ENCODE measurements around the gene MYO18B.
"Not testable (repeated sequence)": the region's sequence is repeated elsewhere in the genome, so short reads cannot be mapped to it uniquely, and the experiment has no call there.

Gene MYO18B

DNA sequence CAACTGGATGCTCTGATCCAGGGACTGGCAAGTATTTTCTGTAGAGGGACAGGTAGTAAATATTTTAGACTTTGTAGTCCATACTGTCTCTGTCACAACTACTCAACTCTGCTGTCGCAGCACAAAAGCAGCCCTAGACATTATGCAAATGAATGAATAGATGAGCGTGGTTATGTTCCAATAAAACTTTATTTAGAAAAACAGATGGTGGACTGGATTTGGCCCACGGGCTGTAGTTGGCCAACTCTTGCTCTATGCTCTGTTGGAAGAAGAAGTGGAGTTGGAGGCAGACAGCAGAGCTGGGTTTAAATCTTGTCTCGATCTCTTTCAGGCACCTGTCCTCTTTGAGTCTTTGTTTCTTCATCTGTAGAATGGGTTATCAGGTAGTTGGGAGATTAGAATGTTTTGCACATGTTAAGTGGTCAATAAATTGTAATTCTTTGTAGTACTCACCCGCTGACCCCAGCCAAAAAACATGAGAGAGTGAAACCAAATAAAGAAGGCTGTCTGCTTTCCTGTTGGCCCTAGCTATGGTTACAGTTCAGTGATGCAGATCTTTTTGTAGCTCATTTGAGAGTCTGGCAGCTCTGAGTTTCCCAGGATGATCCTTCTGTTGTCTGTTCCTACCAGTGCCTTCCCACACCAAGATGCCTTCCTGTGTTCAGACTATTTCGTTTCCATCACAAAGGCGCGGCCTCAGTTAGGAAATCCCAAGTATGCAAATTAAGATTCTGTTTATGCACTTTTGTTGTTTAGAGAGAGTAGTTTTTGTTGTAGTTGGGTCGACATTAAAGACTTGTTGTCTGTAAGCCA, 229.2 kb downstream of the MYO18B start:
- Histone ChIP-seq H3K27me3 (peaks cover 15% of the 10 kb centered on the region), H3K36me3 (no peaks in the 10 kb centered on the region), H3K4me1 (ENCODE audit: control insufficient read depth in 1 of 2, insufficient read depth in 1 of 2, low read depth in 1 of 2, low read length in 1 of 2) (no peaks in the 10 kb centered on the region), H3K4me3 (ENCODE audit: low read depth in 1 of 2, low read length in 1 of 2) (no peak overlapping the region), H3K27ac (no peak overlapping the region), H3K9me3 (no peaks in the 10 kb centered on the region)
- TF ChIP-seq, protein P1, sequence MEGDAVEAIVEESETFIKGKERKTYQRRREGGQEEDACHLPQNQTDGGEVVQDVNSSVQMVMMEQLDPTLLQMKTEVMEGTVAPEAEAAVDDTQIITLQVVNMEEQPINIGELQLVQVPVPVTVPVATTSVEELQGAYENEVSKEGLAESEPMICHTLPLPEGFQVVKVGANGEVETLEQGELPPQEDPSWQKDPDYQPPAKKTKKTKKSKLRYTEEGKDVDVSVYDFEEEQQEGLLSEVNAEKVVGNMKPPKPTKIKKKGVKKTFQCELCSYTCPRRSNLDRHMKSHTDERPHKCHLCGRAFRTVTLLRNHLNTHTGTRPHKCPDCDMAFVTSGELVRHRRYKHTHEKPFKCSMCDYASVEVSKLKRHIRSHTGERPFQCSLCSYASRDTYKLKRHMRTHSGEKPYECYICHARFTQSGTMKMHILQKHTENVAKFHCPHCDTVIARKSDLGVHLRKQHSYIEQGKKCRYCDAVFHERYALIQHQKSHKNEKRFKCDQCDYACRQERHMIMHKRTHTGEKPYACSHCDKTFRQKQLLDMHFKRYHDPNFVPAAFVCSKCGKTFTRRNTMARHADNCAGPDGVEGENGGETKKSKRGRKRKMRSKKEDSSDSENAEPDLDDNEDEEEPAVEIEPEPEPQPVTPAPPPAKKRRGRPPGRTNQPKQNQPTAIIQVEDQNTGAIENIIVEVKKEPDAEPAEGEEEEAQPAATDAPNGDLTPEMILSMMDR (IDR thresholded peaks at IDR 0.05), result no peak

- H3K36me3 ChIP-seq, result no peaks in the 10 kb centered on the region
- no peak overlapping the region for H3K4me3 ChIP-seq (ENCODE audit: low read depth in 1 of 2, low read length in 1 of 2)
- H3K27me3 ChIP-seq, result peaks cover 8% of the 10 kb centered on the region
- TF ChIP-seq, protein P1 (IDR thresholded peaks at IDR 0.05), result no peak
- H3K9me3 ChIP-seq, result no peaks in the 10 kb centered on the region
- no peaks in the 10 kb centered on the region for H3K4me1 ChIP-seq (ENCODE audit: control insufficient read depth in 1 of 2, insufficient read depth in 1 of 2, low read depth in 1 of 2, low read length in 1 of 2)
- no peak overlapping the region for H3K27ac ChIP-seq
Measured at GRCh38 chr22:25972397-25972796, 230.4 kb downstream of the MYO18B start.

DNA sequence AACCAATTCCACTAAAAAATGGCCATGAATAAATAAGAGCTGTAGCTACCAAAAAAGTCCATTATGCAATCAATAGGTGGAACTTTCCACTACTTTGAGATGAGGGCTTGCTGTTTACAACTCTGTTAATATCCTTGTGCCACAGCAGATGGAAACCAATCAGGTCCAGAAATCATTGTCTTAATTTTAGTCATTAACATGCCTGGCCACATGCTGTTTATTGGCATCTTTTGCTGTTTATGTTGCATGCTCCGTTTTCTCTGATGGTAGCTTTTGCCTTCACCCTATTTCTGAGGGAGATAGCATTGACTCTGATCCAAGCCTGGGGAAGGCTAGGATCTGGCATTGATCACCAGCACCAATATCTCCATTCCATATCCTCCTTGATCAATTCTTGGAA, 234.4 kb downstream of the MYO18B start:
- H3K4me3 ChIP-seq (ENCODE audit: low read depth in 1 of 2, low read length in 1 of 2), result no peak overlapping the region
- no peak overlapping the region for H3K27ac ChIP-seq
- TF ChIP-seq, protein P1 (IDR thresholded peaks at IDR 0.05), result no peak
- H3K4me1 ChIP-seq (ENCODE audit: control insufficient read depth in 1 of 2, insufficient read depth in 1 of 2, low read depth in 1 of 2, low read length in 1 of 2), result no peaks in the 10 kb centered on the region
- H3K9me3 ChIP-seq, result no peaks in the 10 kb centered on the region
- H3K27me3 ChIP-seq, result no peaks in the 10 kb centered on the region
- H3K36me3 ChIP-seq, result no peaks in the 10 kb centered on the region

GRCh38 chr22:25979968-25980367, 238.0 kb downstream of the MYO18B start:
- TF ChIP-seq, protein P1 (IDR thresholded peaks at IDR 0.05), result no peak
- Histone ChIP-seq H3K4me3 (ENCODE audit: low read depth in 1 of 2, low read length in 1 of 2) (no peak overlapping the region), H3K9me3 (no peaks in the 10 kb centered on the region), H3K27ac (no peak overlapping the region), H3K27me3 (no peaks in the 10 kb centered on the region), H3K4me1 (ENCODE audit: control insufficient read depth in 1 of 2, insufficient read depth in 1 of 2, low read depth in 1 of 2, low read length in 1 of 2) (no peaks in the 10 kb centered on the region), H3K36me3 (no peaks in the 10 kb centered on the region)

- H3K4me1 ChIP-seq (ENCODE audit: control insufficient read depth in 1 of 2, insufficient read depth in 1 of 2, low read depth in 1 of 2, low read length in 1 of 2); H3K4me3 ChIP-seq (ENCODE audit: low read depth in 1 of 2, low read length in 1 of 2); H3K27ac ChIP-seq; H3K9me3 ChIP-seq; H3K36me3 ChIP-seq; H3K27me3 ChIP-seq: not testable (repeated sequence)
Measured at GRCh38 chr22:25984911-25985310, 242.9 kb downstream of the MYO18B start.

DNA sequence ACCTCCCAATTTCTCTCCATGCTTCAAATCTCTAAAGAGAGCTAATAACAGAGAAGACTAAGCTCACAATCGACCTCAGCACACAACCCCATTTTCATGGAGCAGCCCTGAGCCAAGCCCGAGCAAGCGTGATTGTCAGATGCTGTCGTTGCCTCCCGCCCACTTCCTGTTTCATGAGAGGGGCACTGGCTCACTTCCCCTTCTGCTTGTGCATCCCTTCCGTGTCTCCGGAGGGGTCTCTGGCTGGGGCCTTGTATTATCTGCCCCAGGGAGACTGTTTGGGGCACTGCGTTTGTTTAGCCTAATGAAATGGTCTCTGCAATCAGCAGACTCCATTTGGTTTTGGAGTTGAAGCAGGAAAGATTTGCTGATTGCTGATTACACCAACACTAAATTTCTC, 246.0 kb downstream of the MYO18B start:
- Histone ChIP-seq H3K4me3 (ENCODE audit: low read depth in 1 of 2, low read length in 1 of 2) (no peak overlapping the region), H3K4me1 (ENCODE audit: control insufficient read depth in 1 of 2, insufficient read depth in 1 of 2, low read depth in 1 of 2, low read length in 1 of 2) (no peaks in the 10 kb centered on the region), H3K9me3 (no peaks in the 10 kb centered on the region), H3K27ac (no peak overlapping the region), H3K36me3 (no peaks in the 10 kb centered on the region), H3K27me3 (no peaks in the 10 kb centered on the region)
- TF ChIP-seq, protein P1 (IDR thresholded peaks at IDR 0.05), result no peak

Data from neutrophil (primary cell).